HepG2 (cell line): ENCODE data around the gene SCYGR8. TPM values are rescaled to one million over a fixed set of nuclear protein-coding genes. Genes with fewer than 3 reads are reported as not detected.

Experiments used
- DMAP1 ChIP-seq: IDR thresholded peaks from 2 replicates; pipeline ENCODE4 v1.6.1; 2016
- DR1 ChIP-seq: sonication (generic); formaldehyde crosslinking; IDR thresholded peaks from 2 replicates; pipeline ENCODE4 v1.8.0; 2021; ENCODE audit warnings: mild to moderate bottlenecking, missing genetic modification reagents, inconsistent platforms
- ELK4 ChIP-seq: sonication (generic); formaldehyde crosslinking; IDR thresholded peaks from 2 replicates; pipeline ENCODE4 v1.9.0; 2021; ENCODE audit warnings: missing genetic modification reagents, borderline replicate concordance
- ESRRA ChIP-seq: sonication (generic); formaldehyde crosslinking; IDR thresholded peaks from 2 replicates; pipeline ENCODE4 v1.5.1; 2020; ENCODE audit warnings: mild to moderate bottlenecking, low read depth, missing genetic modification reagents
- ETS1 ChIP-seq: sonication (generic); formaldehyde crosslinking; IDR thresholded peaks from 2 replicates; pipeline ENCODE4 v1.4.0; 2020; ENCODE audit warnings: missing genetic modification reagents
- HNRNPLL ChIP-seq: fragments of 200-400 bp; formaldehyde crosslinking; IDR thresholded peaks from 2 replicates; pipeline ENCODE4 v1.6.1; 2017; ENCODE audit warnings: mild to moderate bottlenecking, low read depth, low read length; ENCODE audit not compliant: poor library complexity, severe bottlenecking
- MBD4 ChIP-seq: IDR thresholded peaks from 2 replicates; pipeline ENCODE4 v1.6.1; 2012; ENCODE audit warnings: low read length, inconsistent platforms, borderline replicate concordance
- POLR2A ChIP-seq, 2 experiments: IDR thresholded peaks; 2 replicates each; pipeline ENCODE4 v1.6.1; 2011; ENCODE audit warnings: low read depth in 2 of 2, low read length in 2 of 2, mild to moderate bottlenecking in 1 of 2, moderate library complexity in 1 of 2; ENCODE audit not compliant: insufficient read depth in 1 of 2
- RBAK ChIP-seq: sonication (generic); formaldehyde crosslinking; IDR thresholded peaks from 2 replicates; pipeline ENCODE4 v1.5.1; 2020; ENCODE audit warnings: mild to moderate bottlenecking, missing genetic modification reagents
- SALL1 ChIP-seq: sonication (generic); formaldehyde crosslinking; IDR thresholded peaks from 2 replicates; pipeline ENCODE4 v1.8.0; 2022; ENCODE audit warnings: mild to moderate bottlenecking, missing genetic modification reagents
- SETDB1 ChIP-seq: sonication (generic); formaldehyde crosslinking; IDR thresholded peaks from 2 replicates; pipeline ENCODE4 v1.5.1; 2020; ENCODE audit warnings: missing genetic modification reagents, mild to moderate bottlenecking, borderline replicate concordance
- SMAD1 ChIP-seq: sonication (generic); formaldehyde crosslinking; IDR thresholded peaks from 2 replicates; pipeline ENCODE4 v1.4.0; 2020; ENCODE audit warnings: missing genetic modification reagents, low read depth, mild to moderate bottlenecking, borderline replicate concordance
- SRSF4 ChIP-seq: fragments of 200-400 bp; formaldehyde crosslinking; IDR thresholded peaks from one replicate; pipeline ENCODE4 v1.6.1; 2018; ENCODE audit warnings: mild to moderate bottlenecking, low read depth, low read length, moderate library complexity; ENCODE audit not compliant: poor library complexity, severe bottlenecking
- SRSF9 ChIP-seq: fragments of 200-400 bp; formaldehyde crosslinking; IDR thresholded peaks from 2 replicates; pipeline ENCODE4 v1.6.1; 2018; ENCODE audit warnings: borderline replicate concordance, mild to moderate bottlenecking, low read depth, low read length; ENCODE audit not compliant: insufficient read depth, poor library complexity, severe bottlenecking
- TBX2 ChIP-seq: sonication (generic); formaldehyde crosslinking; IDR thresholded peaks from 2 replicates; pipeline ENCODE4 v1.5.0; 2020; ENCODE audit warnings: missing genetic modification reagents, mild to moderate bottlenecking, borderline replicate concordance
- ZFP36L1 ChIP-seq: sonication (generic); formaldehyde crosslinking; IDR thresholded peaks from 2 replicates; pipeline ENCODE4 v1.8.0; 2022; ENCODE audit warnings: mild to moderate bottlenecking, missing genetic modification reagents, moderate library complexity
- ZFP91 ChIP-seq: sonication (generic); formaldehyde crosslinking; IDR thresholded peaks from 2 replicates; pipeline ENCODE4 v1.9.0; 2022; ENCODE audit warnings: missing genetic modification reagents, mild to moderate bottlenecking, borderline replicate concordance
- ZNF253 ChIP-seq: sonication (generic); formaldehyde crosslinking; IDR thresholded peaks from 2 replicates; pipeline ENCODE4 v1.8.0; 2022; ENCODE audit warnings: mild to moderate bottlenecking, missing genetic modification reagents, borderline replicate concordance
- ZNF263 ChIP-seq: sonication (generic); formaldehyde crosslinking; IDR thresholded peaks from 2 replicates; pipeline ENCODE4 v1.4.0; 2020; ENCODE audit warnings: missing genetic modification reagents
- ZNF333 ChIP-seq: sonication (generic); formaldehyde crosslinking; IDR thresholded peaks from 2 replicates; pipeline ENCODE4 v1.4.0; 2020; ENCODE audit warnings: mild to moderate bottlenecking, missing genetic modification reagents, borderline replicate concordance
- ZNF33A ChIP-seq: sonication (generic); formaldehyde crosslinking; IDR thresholded peaks from 2 replicates; pipeline ENCODE4 v1.5.1; 2020; ENCODE audit warnings: missing genetic modification reagents, mild to moderate bottlenecking, moderate library complexity, borderline replicate concordance
- ZNF496 ChIP-seq: sonication (generic); formaldehyde crosslinking; IDR thresholded peaks from 2 replicates; pipeline ENCODE4 v1.8.1; 2023; ENCODE audit warnings: mild to moderate bottlenecking, moderate library complexity, missing genetic modification reagents; ENCODE audit not compliant: insufficient replicate concordance
- ZNF563 ChIP-seq: sonication (generic); formaldehyde crosslinking; IDR thresholded peaks from 2 replicates; pipeline ENCODE4 v1.8.0; 2022; ENCODE audit warnings: mild to moderate bottlenecking, moderate library complexity, missing genetic modification reagents
- ZNF678 ChIP-seq: sonication (generic); formaldehyde crosslinking; IDR thresholded peaks from 2 replicates; pipeline ENCODE4 v1.4.0; 2020; ENCODE audit warnings: mild to moderate bottlenecking, missing genetic modification reagents
- ZNF724P ChIP-seq: sonication (generic); formaldehyde crosslinking; IDR thresholded peaks from 2 replicates; pipeline ENCODE4 v1.8.0; 2022; ENCODE audit warnings: missing genetic modification reagents, borderline replicate concordance
- ZNF761 ChIP-seq: sonication (generic); formaldehyde crosslinking; conservative IDR thresholded peaks from 2 replicates; pipeline ENCODE4 v1.4.0; 2020; ENCODE audit warnings: mild to moderate bottlenecking, missing genetic modification reagents
- polyA plus RNA-seq, 8 experiments: library from polyadenylated mRNA; depleted of rRNA in 3 of 8; stranded (reverse) in 7 of 8; unstranded in 1 of 8; fragments of >200 nt; fragmentation: Illumina TruSeq in 4 of 8; extraction: Trizol in 4 of 8; gene quantifications; 2 replicates each; pipeline versions ENCODE4 v1.2.1 to v1.2.3, GENCODE V29; 2011 to 2016; ENCODE audit warnings: low read depth in 4 of 8, missing spikeins in 1 of 8, mixed read lengths in 1 of 8; ENCODE audit not compliant: insufficient read depth in 1 of 8
- total RNA-seq, 5 experiments: library from RNA; depleted of rRNA; stranded (reverse); fragments of >200 nt; fragmentation: Illumina TruSeq; extraction: Trizol; gene quantifications; 2 replicates each; pipeline ENCODE4 v1.2.3, GENCODE V29; 2016; ENCODE audit warnings: low read depth in 1 of 5

SCYGR8 gene
- total and polyA plus RNA-seq, 2 of the 13 experiments (the other 11 are each of a cell fraction or from before 2014, with no cell fraction given): not detected

- TF ChIP-seq ZNF263 (CRISPR knock-in tag) (no peak), MBD4 (no peak), ETS1 (CRISPR knock-in tag) (no peak), ELK4 (CRISPR knock-in tag) (no peak), RBAK (CRISPR knock-in tag) (no peak), TBX2 (peak; percentile 41; the same call in 1 of the 2 replicates), ZNF761 (CRISPR knock-in tag) (0 out of 2 replicates have a peak, but pooled peaks have one; percentile 59), ZFP91 (CRISPR knock-in tag) (no peak; the same call in 1 of the 2 replicates), SALL1 (CRISPR knock-in tag) (peak; percentile 74), ZFP36L1 (CRISPR knock-in tag) (no peak), ZNF33A (peak; percentile 80; the same call in 1 of the 2 replicates), DR1 (CRISPR knock-in tag) (no peak), SMAD1 (CRISPR knock-in tag) (no peak), POLR2A (IDR thresholded peaks at IDR 0.05; ENCODE audit: insufficient read depth in 1 of 2, low read depth in 2 of 2, low read length in 2 of 2) (peak in 1 of 2 experiments; percentile 24; a peak in 1 of 4 replicates), ZNF563 (CRISPR knock-in tag) (no peak), ESRRA (CRISPR knock-in tag) (no peak), ZNF253 (CRISPR knock-in tag) (no peak), HNRNPLL (peak; percentile 54), SRSF9 (no peak), ZNF496 (CRISPR knock-in tag) (no peak), ZNF678 (no peak), SRSF4 (no peak), ZNF724P (no peak), DMAP1 (CRISPR knock-in tag) (no peak), SETDB1 (CRISPR knock-in tag) (no peak), ZNF333 (0 out of 2 replicates have a peak, but pooled peaks have one; percentile 42)
Observed at GRCh38 chr2:227717687-227718567, 27.8 kb upstream of the SCYGR8 start, which contains the start of gene SLC19A3 (continued).
